SU-DHL-6 (cell line): Measurements from ENCODE around the gene CLSTN2.

Experiments used
- EZH2phosphoT487 ChIP-seq: fragments of 200-600 bp; sonication (generic), shearing (Covaris generic); conservative IDR thresholded peaks from 2 replicates; pipeline ENCODE4 v1.6.1; 2018; ENCODE audit warnings: mild to moderate bottlenecking, antibody characterized with exemption, low read length, moderate library complexity, mixed read lengths
- TF ChIP-seq, protein P1 (sequence below): fragments of 200-600 bp; sonication (generic); IDR thresholded peaks from one replicate; pipeline ENCODE4 v1.5.1; 2017; ENCODE audit warnings: antibody characterized with exemption, mild to moderate bottlenecking, low read length, moderate library complexity; ENCODE audit not compliant: insufficient read depth, poor library complexity, severe bottlenecking

DNA sequence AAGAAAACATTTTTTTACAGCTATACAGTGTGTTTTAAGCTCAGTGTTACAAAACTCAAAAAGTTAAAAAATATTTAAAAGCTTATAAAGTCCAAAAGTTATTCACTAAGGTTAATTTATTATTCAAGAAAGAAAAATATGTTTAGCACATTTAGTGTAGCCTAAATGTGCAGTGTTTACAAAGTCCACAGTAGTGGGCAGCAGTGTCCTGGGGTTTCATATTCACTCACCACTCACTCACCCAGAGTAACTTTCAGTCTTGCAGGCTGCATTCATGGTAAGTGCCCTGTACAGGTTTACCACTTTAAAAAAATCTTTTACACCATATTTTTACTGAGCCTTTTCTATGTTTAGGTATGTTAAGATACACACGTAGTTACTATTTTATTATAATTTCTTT is 442.7 kb downstream of the CLSTN2 start:
- TF ChIP-seq, protein P1, sequence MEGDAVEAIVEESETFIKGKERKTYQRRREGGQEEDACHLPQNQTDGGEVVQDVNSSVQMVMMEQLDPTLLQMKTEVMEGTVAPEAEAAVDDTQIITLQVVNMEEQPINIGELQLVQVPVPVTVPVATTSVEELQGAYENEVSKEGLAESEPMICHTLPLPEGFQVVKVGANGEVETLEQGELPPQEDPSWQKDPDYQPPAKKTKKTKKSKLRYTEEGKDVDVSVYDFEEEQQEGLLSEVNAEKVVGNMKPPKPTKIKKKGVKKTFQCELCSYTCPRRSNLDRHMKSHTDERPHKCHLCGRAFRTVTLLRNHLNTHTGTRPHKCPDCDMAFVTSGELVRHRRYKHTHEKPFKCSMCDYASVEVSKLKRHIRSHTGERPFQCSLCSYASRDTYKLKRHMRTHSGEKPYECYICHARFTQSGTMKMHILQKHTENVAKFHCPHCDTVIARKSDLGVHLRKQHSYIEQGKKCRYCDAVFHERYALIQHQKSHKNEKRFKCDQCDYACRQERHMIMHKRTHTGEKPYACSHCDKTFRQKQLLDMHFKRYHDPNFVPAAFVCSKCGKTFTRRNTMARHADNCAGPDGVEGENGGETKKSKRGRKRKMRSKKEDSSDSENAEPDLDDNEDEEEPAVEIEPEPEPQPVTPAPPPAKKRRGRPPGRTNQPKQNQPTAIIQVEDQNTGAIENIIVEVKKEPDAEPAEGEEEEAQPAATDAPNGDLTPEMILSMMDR: no peak
- TF ChIP-seq EZH2phosphoT487: no peak
